ENCODE results near the gene GAB1. TPM values are rescaled to one million over a fixed set of nuclear protein-coding genes. Genes with fewer than 3 reads are reported as not detected.
"Not testable (repeated sequence)": the region's sequence is repeated elsewhere in the genome, so short reads cannot be mapped to it uniquely, and the experiment has no call there.

Gene GAB1
- total RNA-seq, 1 donor from 2014 or later = 27.2 TPM

- Mint-ChIP-seq H3K27ac (ENCODE audit: unreplicated experiment) (peak overlapping the region; percentile 57), H3K9me3 (no peaks in the 10 kb centered on the region), H3K36me3 (ENCODE audit: low read depth) (peaks cover 5% of the 10 kb centered on the region), H3K4me3 (no peak overlapping the region), H3K4me1 (peaks cover 37% of the 10 kb centered on the region), H3K27me3 (ENCODE audit: low read depth) (no peaks in the 10 kb centered on the region)
- TF ChIP-seq CTCF (conservative IDR thresholded peaks at IDR 0.05) = no peak
- no peak for DNase-seq (ENCODE audit: low read depth, low spot score)
Measured at GRCh38 chr4:143348233-143349077, 11.8 kb downstream of the GAB1 start.

- H3K36me3 Mint-ChIP-seq (ENCODE audit: low read depth); H3K4me3 Mint-ChIP-seq; H3K27ac Mint-ChIP-seq (ENCODE audit: unreplicated experiment); H3K9me3 Mint-ChIP-seq; H3K27me3 Mint-ChIP-seq (ENCODE audit: low read depth); DNase-seq (ENCODE audit: low read depth, low spot score): not testable (repeated sequence)
- H3K4me1 Mint-ChIP-seq = peaks cover 22% of the 10 kb centered on the region
Measured at GRCh38 chr4:143349858-143350527, 13.3 kb downstream of the GAB1 start.

GRCh38 chr4:143351149-143351691 is 14.5 kb downstream of the GAB1 start:
- no peak for DNase-seq (ENCODE audit: low read depth, low spot score)
- no peaks in the 10 kb centered on the region for H3K27me3 Mint-ChIP-seq (ENCODE audit: low read depth)
- H3K4me3 Mint-ChIP-seq = no peak overlapping the region
- H3K4me1 Mint-ChIP-seq = peaks cover 18% of the 10 kb centered on the region
- H3K9me3 Mint-ChIP-seq = no peaks in the 10 kb centered on the region
- no peak for TF ChIP-seq CTCF (conservative IDR thresholded peaks at IDR 0.05)
- no peak overlapping the region for H3K27ac Mint-ChIP-seq (ENCODE audit: unreplicated experiment)
- H3K36me3 Mint-ChIP-seq (ENCODE audit: low read depth) = peaks cover under 1% of the 10 kb centered on the region

- H3K27me3 Mint-ChIP-seq (ENCODE audit: low read depth) = no peaks in the 10 kb centered on the region
- H3K4me3 Mint-ChIP-seq = no peak overlapping the region
- H3K36me3 Mint-ChIP-seq (ENCODE audit: low read depth) = no peaks in the 10 kb centered on the region
- H3K27ac Mint-ChIP-seq (ENCODE audit: unreplicated experiment) = no peak overlapping the region
- TF ChIP-seq CTCF (conservative IDR thresholded peaks at IDR 0.05) = no peak
- peaks cover 16% of the 10 kb centered on the region for H3K4me1 Mint-ChIP-seq
- H3K9me3 Mint-ChIP-seq = no peaks in the 10 kb centered on the region
- no peak for DNase-seq (ENCODE audit: low read depth, low spot score)
Measured at GRCh38 chr4:143351774-143352451, 15.2 kb downstream of the GAB1 start.

GRCh38 chr4:143352720-143353119 is 16.0 kb downstream of the GAB1 start:
- Mint-ChIP-seq H3K4me3 (no peak overlapping the region), H3K4me1 (peaks cover 11% of the 10 kb centered on the region), H3K9me3 (no peaks in the 10 kb centered on the region), H3K36me3 (ENCODE audit: low read depth) (no peaks in the 10 kb centered on the region), H3K27ac (ENCODE audit: unreplicated experiment) (no peak overlapping the region), H3K27me3 (ENCODE audit: low read depth) (no peaks in the 10 kb centered on the region)
- no peak for TF ChIP-seq CTCF (conservative IDR thresholded peaks at IDR 0.05)
- no peak for DNase-seq (ENCODE audit: low read depth, low spot score)

Measured in neural crest cell (in vitro differentiated cells).